Measurements from ENCODE around the gene RAMP1. TPM values are rescaled to one million over a fixed set of nuclear protein-coding genes. Genes with fewer than 3 reads are reported as not detected.

The RAMP1 gene
- total RNA-seq, 5 donors from 2014 or later (not counting 1 experiment from before 2014, with no cell fraction given) = 0.61 to 1.1 (median 0.95) TPM; not detected in 1

- Histone ChIP-seq H3K4me1 (ENCODE audit: control insufficient read depth in 1 of 2, extremely low read depth in 1 of 2, insufficient read depth in 2 of 2, low read length in 2 of 2) (peaks cover 0 to 10% of the 10 kb centered on the region in 2 experiments), H3K9me3 (no peaks in the 10 kb centered on the region), H3K27ac (ENCODE audit: low read length) (no peak overlapping the region), H3K4me3 (ENCODE audit: control insufficient read depth in 1 of 2, extremely low read depth in 1 of 2, low read length in 1 of 2) (no peak overlapping the region), H3K27me3 (replicated peaks in 1 of 2; ENCODE audit: control insufficient read depth in 2 of 2, extremely low read depth in 1 of 2, insufficient read depth in 2 of 2, low read length in 1 of 2) (peaks cover 0 to 30% of the 10 kb centered on the region in 2 experiments), H3K36me3 (ENCODE audit: control insufficient read depth in 2 of 2, extremely low read depth in 1 of 2, insufficient read depth in 1 of 2, low read length in 1 of 2) (no peaks in the 10 kb centered on the region)
- WGBS (ENCODE audit: insufficient coverage) = 92% methylated on average over 24 of the region's 25 CpGs
- H3K4me1 Mint-ChIP-seq = peaks cover 5 to 10% (median 6%) of the 10 kb centered on the region in 3 donors
- DNase-seq (peak in 1 of 35 experiments; percentile 7), ATAC-seq (replicated peaks in 1 of 4) (no peak)
- H3K4me3 Mint-ChIP-seq = no peak overlapping the region
- CTCF ChIA-PET = no interaction called here
- H3K36me3 Mint-ChIP-seq = no peaks in the 10 kb centered on the region
- no peaks in the 10 kb centered on the region for H3K9me3 Mint-ChIP-seq
- POLR2A ChIA-PET = no interaction called here
- H3K27me3 Mint-ChIP-seq = no peaks in the 10 kb centered on the region
- no peak overlapping the region for H3K27ac Mint-ChIP-seq
Observed at GRCh38 chr2:237877576-237878307, 18.3 kb downstream of the RAMP1 start.

GRCh38 chr2:237878321-237879057, 19.1 kb downstream of the RAMP1 start:
- Histone ChIP-seq H3K36me3 (ENCODE audit: control insufficient read depth in 2 of 2, extremely low read depth in 1 of 2, insufficient read depth in 1 of 2, low read length in 1 of 2) (no peaks in the 10 kb centered on the region), H3K4me3 (ENCODE audit: control insufficient read depth in 1 of 2, extremely low read depth in 1 of 2, low read length in 1 of 2) (no peak overlapping the region), H3K27me3 (replicated peaks in 1 of 2; ENCODE audit: control insufficient read depth in 2 of 2, extremely low read depth in 1 of 2, insufficient read depth in 2 of 2, low read length in 1 of 2) (peaks cover 0 to 23% of the 10 kb centered on the region in 2 experiments), H3K9me3 (no peaks in the 10 kb centered on the region), H3K4me1 (ENCODE audit: control insufficient read depth in 1 of 2, extremely low read depth in 1 of 2, insufficient read depth in 2 of 2, low read length in 2 of 2) (peaks cover 0 to 6% of the 10 kb centered on the region in 2 experiments), H3K27ac (ENCODE audit: low read length) (no peak overlapping the region)
- no peak overlapping the region for H3K27ac Mint-ChIP-seq
- no peaks in the 10 kb centered on the region for H3K27me3 Mint-ChIP-seq
- no peaks in the 10 kb centered on the region for H3K9me3 Mint-ChIP-seq
- H3K4me3 Mint-ChIP-seq = no peak overlapping the region
- DNase-seq = peak in 1 of 35 experiments; percentile 7
- H3K4me1 Mint-ChIP-seq = peaks cover 3 to 6% (median 4%) of the 10 kb centered on the region in 3 donors
- ATAC-seq (replicated peaks in 1 of 4) = no peak
- ChIA-PET POLR2A (no interaction called here), CTCF (interaction anchor here in 1 of 2 donors (0.5 kb wide), 1 partner anchor 94 kb away, joined by 3 read pairs; no protein-coding TSS in a partner anchor)
- 80% methylated on average over 11 of the region's 14 CpGs for WGBS (ENCODE audit: insufficient coverage)
- no peaks in the 10 kb centered on the region for H3K36me3 Mint-ChIP-seq

- Mint-ChIP-seq H3K36me3 (no peaks in the 10 kb centered on the region), H3K27ac (no peak overlapping the region), H3K4me1 (no peaks in the 10 kb centered on the region), H3K27me3 (no peaks in the 10 kb centered on the region), H3K9me3 (no peaks in the 10 kb centered on the region), H3K4me3 (no peak overlapping the region)
- ChIA-PET POLR2A (no interaction called here), CTCF (interaction anchor here in 1 of 2 donors (0.5 kb wide), 1 partner anchor 93 kb away, joined by 3 read pairs; no protein-coding TSS in a partner anchor)
- DNase-seq = no peak
- 93% methylated on average over 2 of the region's 5 CpGs for WGBS (ENCODE audit: insufficient coverage)
- Histone ChIP-seq H3K4me3 (ENCODE audit: control insufficient read depth in 1 of 2, extremely low read depth in 1 of 2, low read length in 1 of 2) (no peak overlapping the region), H3K27me3 (replicated peaks in 1 of 2; ENCODE audit: control insufficient read depth in 2 of 2, extremely low read depth in 1 of 2, insufficient read depth in 2 of 2, low read length in 1 of 2) (peaks cover 0 to 22% of the 10 kb centered on the region in 2 experiments), H3K36me3 (ENCODE audit: control insufficient read depth in 2 of 2, extremely low read depth in 1 of 2, insufficient read depth in 1 of 2, low read length in 1 of 2) (no peaks in the 10 kb centered on the region), H3K4me1 (ENCODE audit: control insufficient read depth in 1 of 2, extremely low read depth in 1 of 2, insufficient read depth in 2 of 2, low read length in 2 of 2) (peaks cover 0 to under 1% of the 10 kb centered on the region in 2 experiments), H3K9me3 (no peaks in the 10 kb centered on the region), H3K27ac (ENCODE audit: low read length) (no peak overlapping the region)
- no peak for ATAC-seq (replicated peaks in 1 of 4)
Observed at GRCh38 chr2:237879058-237879430, 19.6 kb downstream of the RAMP1 start.

- H3K27ac ChIP-seq (ENCODE audit: low read length) = no peak overlapping the region
- no peaks in the 10 kb centered on the region for H3K36me3 Mint-ChIP-seq
- no peak overlapping the region for H3K27ac Mint-ChIP-seq
- 95% methylated on average over 11 of the region's 12 CpGs for WGBS (ENCODE audit: insufficient coverage)
- H3K4me1 Mint-ChIP-seq = no peaks in the 10 kb centered on the region
- ChIA-PET CTCF (no interaction called here), POLR2A (no interaction called here)
- peaks cover 0 to 12% of the 10 kb centered on the region in 2 experiments for H3K27me3 ChIP-seq (replicated peaks in 1 of 2; ENCODE audit: control insufficient read depth in 2 of 2, extremely low read depth in 1 of 2, insufficient read depth in 2 of 2, low read length in 1 of 2)
- no peak for DNase-seq
- ATAC-seq (replicated peaks in 1 of 4) = no peak
- H3K4me3 Mint-ChIP-seq = no peak overlapping the region
- no peaks in the 10 kb centered on the region for H3K36me3 ChIP-seq (ENCODE audit: control insufficient read depth in 2 of 2, extremely low read depth in 1 of 2, insufficient read depth in 1 of 2, low read length in 1 of 2)
- no peaks in the 10 kb centered on the region for H3K4me1 ChIP-seq (ENCODE audit: control insufficient read depth in 1 of 2, extremely low read depth in 1 of 2, insufficient read depth in 2 of 2, low read length in 2 of 2)
- H3K9me3 ChIP-seq = no peaks in the 10 kb centered on the region
- H3K27me3 Mint-ChIP-seq = no peaks in the 10 kb centered on the region
- no peaks in the 10 kb centered on the region for H3K9me3 Mint-ChIP-seq
- no peak overlapping the region for H3K4me3 ChIP-seq (ENCODE audit: control insufficient read depth in 1 of 2, extremely low read depth in 1 of 2, low read length in 1 of 2)
Observed at GRCh38 chr2:237879991-237880560, 20.7 kb downstream of the RAMP1 start.

- no peaks in the 10 kb centered on the region for H3K27me3 ChIP-seq (replicated peaks in 1 of 2; ENCODE audit: control insufficient read depth in 2 of 2, extremely low read depth in 1 of 2, insufficient read depth in 2 of 2, low read length in 1 of 2)
- H3K4me1 ChIP-seq (ENCODE audit: control insufficient read depth in 1 of 2, extremely low read depth in 1 of 2, insufficient read depth in 2 of 2, low read length in 2 of 2) = no peaks in the 10 kb centered on the region
- WGBS (ENCODE audit: insufficient coverage) = 88% methylated on average over 19 of the region's 20 CpGs
- POLR2A ChIA-PET = no interaction called here
- Mint-ChIP-seq H3K27me3 (no peaks in the 10 kb centered on the region), H3K4me1 (no peaks in the 10 kb centered on the region), H3K36me3 (no peaks in the 10 kb centered on the region), H3K4me3 (no peak overlapping the region), H3K27ac (no peak overlapping the region), H3K9me3 (no peaks in the 10 kb centered on the region)
- no peaks in the 10 kb centered on the region for H3K9me3 ChIP-seq
- CTCF ChIA-PET = no interaction called here
- ATAC-seq (replicated peaks in 1 of 4) (no peak), DNase-seq (no peak)
- H3K27ac ChIP-seq (ENCODE audit: low read length) = no peak overlapping the region
- H3K36me3 ChIP-seq (ENCODE audit: control insufficient read depth in 2 of 2, extremely low read depth in 1 of 2, insufficient read depth in 1 of 2, low read length in 1 of 2) = no peaks in the 10 kb centered on the region
- H3K4me3 ChIP-seq (ENCODE audit: control insufficient read depth in 1 of 2, extremely low read depth in 1 of 2, low read length in 1 of 2) = no peak overlapping the region
Observed at GRCh38 chr2:237882510-237883481, 23.4 kb downstream of the RAMP1 start.

GRCh38 chr2:237883951-237884446, 24.6 kb downstream of the RAMP1 start:
- no peak overlapping the region for H3K27ac ChIP-seq (ENCODE audit: low read length)
- H3K27ac Mint-ChIP-seq = no peak overlapping the region
- POLR2A ChIA-PET = no interaction called here
- no peaks in the 10 kb centered on the region for H3K4me1 ChIP-seq (ENCODE audit: control insufficient read depth in 1 of 2, extremely low read depth in 1 of 2, insufficient read depth in 2 of 2, low read length in 2 of 2)
- no peak overlapping the region for H3K4me3 Mint-ChIP-seq
- WGBS (ENCODE audit: insufficient coverage) = 94% methylated on average over 9 of the region's 10 CpGs
- H3K9me3 ChIP-seq = no peaks in the 10 kb centered on the region
- H3K27me3 Mint-ChIP-seq = no peaks in the 10 kb centered on the region
- ATAC-seq (replicated peaks in 1 of 4) (no peak), DNase-seq (no peak)
- no peaks in the 10 kb centered on the region for H3K4me1 Mint-ChIP-seq
- no peaks in the 10 kb centered on the region for H3K36me3 ChIP-seq (ENCODE audit: control insufficient read depth in 2 of 2, extremely low read depth in 1 of 2, insufficient read depth in 1 of 2, low read length in 1 of 2)
- CTCF ChIA-PET = no interaction called here
- H3K9me3 Mint-ChIP-seq = no peaks in the 10 kb centered on the region
- H3K27me3 ChIP-seq (replicated peaks in 1 of 2; ENCODE audit: control insufficient read depth in 2 of 2, extremely low read depth in 1 of 2, insufficient read depth in 2 of 2, low read length in 1 of 2) = no peaks in the 10 kb centered on the region
- H3K36me3 Mint-ChIP-seq = no peaks in the 10 kb centered on the region
- no peak overlapping the region for H3K4me3 ChIP-seq (ENCODE audit: control insufficient read depth in 1 of 2, extremely low read depth in 1 of 2, low read length in 1 of 2)
